CD14-positive monocyte (primary cell): ENCODE measurements around the gene CIB2. TPM values are rescaled to one million over a fixed set of nuclear protein-coding genes. Genes with fewer than 3 reads are reported as not detected.

Source experiments
- DNase-seq, 3 donors: peaks; one replicate each; pipeline ENCODE4 v3.0.0-alpha.2; 2011 to 2022
- H2AFZ ChIP-seq: 2 replicates; pipeline ENCODE4 v1.6.0; 2012; ENCODE audit warnings: mild to moderate bottlenecking, low read depth, low read length, inconsistent platforms; ENCODE audit not compliant: insufficient read depth, poor library complexity, severe bottlenecking
- H3K27ac ChIP-seq, 2 donors: 1 replicate in 1 of 2; 2 replicates in 1 of 2; pipeline ENCODE4 v1.5.1; 2012 to 2013; ENCODE audit warnings: low read length in 2 of 2, control low read depth in 1 of 2, inconsistent platforms in 1 of 2, low read depth in 1 of 2, mild to moderate bottlenecking in 1 of 2
- H3K27me3 ChIP-seq, 2 donors: one replicate each; pipeline versions ENCODE4 v1.6.0 to v1.6.1; 2011 to 2013; ENCODE audit warnings: low read length in 2 of 2; ENCODE audit not compliant: control insufficient read depth in 2 of 2, insufficient read depth in 2 of 2
- H3K36me3 ChIP-seq, 2 donors: replicated peaks in 1 of 2; 1 replicate in 1 of 2; 2 replicates in 1 of 2; pipeline versions ENCODE4 v1.5.1 to v1.6.1; 2012 to 2013; ENCODE audit warnings: low read length in 2 of 2, control low read depth in 1 of 2, inconsistent platforms in 1 of 2, mild to moderate bottlenecking in 1 of 2; ENCODE audit not compliant: insufficient read depth in 2 of 2, control insufficient read depth in 1 of 2
- H3K4me1 ChIP-seq, 2 donors: 1 replicate in 1 of 2; 2 replicates in 1 of 2; pipeline versions ENCODE4 v1.5.1 to v1.6.1; 2012 to 2013; ENCODE audit warnings: low read length in 2 of 2, control low read depth in 1 of 2, inconsistent platforms in 1 of 2, mild to moderate bottlenecking in 1 of 2, moderate library complexity in 1 of 2; ENCODE audit not compliant: insufficient read depth in 2 of 2, control insufficient read depth in 1 of 2
- H3K4me2 ChIP-seq: replicated peaks from 2 replicates; pipeline ENCODE3; 2012; ENCODE audit warnings: low read length, moderate library complexity, mild to moderate bottlenecking; ENCODE audit not compliant: poor library complexity, severe bottlenecking; ENCODE audit errors: extremely low read depth
- H3K4me3 ChIP-seq, 3 experiments: fragments of 200-600 bp in 1 of 3; sonication (generic) in 1 of 3; replicated peaks in 1 of 3; 1 replicate in 2 of 3; 2 replicates in 1 of 3; pipeline ENCODE4 v1.5.1; 2011 to 2013; ENCODE audit warnings: low read length in 3 of 3, mild to moderate bottlenecking in 3 of 3, control low read depth in 2 of 3, low read depth in 2 of 3, inconsistent platforms in 1 of 3, moderate library complexity in 1 of 3
- H3K79me2 ChIP-seq: 2 replicates; pipeline ENCODE4 v1.6.0; 2012; ENCODE audit warnings: mild to moderate bottlenecking, control low read depth, inconsistent platforms, low read length, moderate library complexity; ENCODE audit not compliant: insufficient read depth
- H3K9ac ChIP-seq: 2 replicates; pipeline ENCODE4 v1.6.0; 2017; ENCODE audit warnings: low read length, mild to moderate bottlenecking; ENCODE audit not compliant: insufficient read depth, poor library complexity, severe bottlenecking
- H3K9me3 ChIP-seq, 2 donors: replicated peaks in 1 of 2; 1 replicate in 1 of 2; 2 replicates in 1 of 2; pipeline versions ENCODE4 v1.5.1 to v1.6.1; 2012 to 2013; ENCODE audit warnings: low read length in 2 of 2, control low read depth in 1 of 2; ENCODE audit not compliant: control insufficient read depth in 1 of 2, insufficient read depth in 1 of 2
- H4K20me1 ChIP-seq: 2 replicates; pipeline ENCODE4 v1.6.0; 2012; ENCODE audit warnings: mild to moderate bottlenecking, low read length, control low read depth, moderate library complexity; ENCODE audit not compliant: insufficient read depth
- H3K27ac Mint-ChIP-seq, 7 donors: one replicate each; pipeline ENCODE4 v1.8.0; 2020; ENCODE audit warnings: mild to moderate bottlenecking in 7 of 7, mixed read lengths in 7 of 7, moderate library complexity in 6 of 7, inconsistent platforms in 2 of 7
- H3K27me3 Mint-ChIP-seq, 3 donors: one replicate each; pipeline ENCODE4 v1.8.0; 2021 to 2022; ENCODE audit warnings: low read depth in 3 of 3, mild to moderate bottlenecking in 3 of 3, mixed read lengths in 3 of 3, moderate library complexity in 3 of 3, inconsistent platforms in 1 of 3
- H3K36me3 Mint-ChIP-seq, 2 donors: one replicate each; pipeline ENCODE4 v1.8.0; 2020; ENCODE audit warnings: mixed read lengths in 2 of 2, inconsistent platforms in 1 of 2, mild to moderate bottlenecking in 1 of 2
- H3K4me1 Mint-ChIP-seq: one replicate; pipeline ENCODE4 v1.8.0; 2020; ENCODE audit warnings: mild to moderate bottlenecking, mixed read lengths
- H3K4me3 Mint-ChIP-seq, 2 donors: one replicate each; pipeline ENCODE4 v1.8.0; 2020; ENCODE audit warnings: mild to moderate bottlenecking in 2 of 2, mixed read lengths in 2 of 2, moderate library complexity in 1 of 2
- H3K9me3 Mint-ChIP-seq, 7 donors: one replicate each; pipeline ENCODE4 v1.8.0; 2020 to 2022; ENCODE audit warnings: mixed read lengths in 7 of 7, mild to moderate bottlenecking in 6 of 7, moderate library complexity in 6 of 7, inconsistent platforms in 2 of 7
- CTCF ChIP-seq: fragments of 200-600 bp; IDR thresholded peaks from one replicate; pipeline ENCODE4 v1.8.0; 2022; ENCODE audit warnings: antibody characterized with exemption, mild to moderate bottlenecking
- whole genome bisulfite sequencing: methylation state at CpG from one replicate; pipeline ENCODE4 v1.1.5; 2013; ENCODE audit warnings: missing lambda C conversion rate; ENCODE audit not compliant: insufficient coverage; 5-methylcytosine and 5-hydroxymethylcytosine counted together
- intact Hi-C, 2 donors: fragments of 100-400 bp; cut with micrococcal nuclease; formaldehyde crosslinking; loops; one replicate each; pipeline versions ENCODE4 v1.15.0 to v1.15.1; 2023
- polyA plus RNA-seq, 3 donors: library from polyadenylated mRNA; depleted of rRNA in 1 of 3; unstranded in 2 of 3; stranded (reverse) in 1 of 3; fragments of 300-500 nt in 2 of 3; fragments of >200 nt in 1 of 3; fragmentation: Illumina TruSeq in 2 of 3; gene quantifications; 1 replicate in 2 of 3; 2 replicates in 1 of 3; pipeline ENCODE4 v1.2.3, GENCODE V29; 2012 to 2021

Gene CIB2
- polyA plus RNA-seq, 3 donors, result 0.43 to 0.75 (median 0.51) TPM

- no peak for TF ChIP-seq CTCF
- no peak overlapping the region for H2AFZ ChIP-seq
- no peak overlapping the region for H3K27ac ChIP-seq
- no peaks in the 10 kb centered on the region for H3K79me2 ChIP-seq
- DNase-seq, result no peak
- peaks cover 0 to 8% of the 10 kb centered on the region in 2 donors for H3K27me3 ChIP-seq
- Mint-ChIP-seq H3K4me3 (no peak overlapping the region), H3K4me1 (peaks cover 21% of the 10 kb centered on the region), H3K36me3 (no peaks in the 10 kb centered on the region), H3K9me3 (peaks cover 0 to 4% (median 0%) of the 10 kb centered on the region in 7 donors), H3K27me3 (peaks cover 10 to 12% (median 11%) of the 10 kb centered on the region in 3 donors), H3K27ac (no peak overlapping the region)
- no peak overlapping the region for H3K4me3 ChIP-seq
- H4K20me1 ChIP-seq, result no peaks in the 10 kb centered on the region
- WGBS, result no CpG with 5 or more reads among the region's 2 CpGs
- H3K9ac ChIP-seq, result peak overlapping the region; percentile 27
- no peaks in the 10 kb centered on the region for H3K36me3 ChIP-seq
- H3K4me2 ChIP-seq, result no peak overlapping the region
- H3K4me1 ChIP-seq, result peaks cover 9 to 20% of the 10 kb centered on the region in 2 donors
- intact Hi-C loops, result loop anchor here in 1 of 2 donors (5.0 kb wide), 2 partner anchors 64 to 108 kb away; no protein-coding TSS in a partner anchor
- H3K9me3 ChIP-seq, result no peaks in the 10 kb centered on the region
These were observed 2.6 kb upstream of the CIB2 start for GRCh38 chr15:78133801-78134200.

- intact Hi-C loops, result loop anchor here in 1 of 2 donors (5.0 kb wide), 2 partner anchors 67 to 112 kb away; no protein-coding TSS in a partner anchor
- Histone ChIP-seq H3K4me1 (peaks cover 9 to 20% of the 10 kb centered on the region in 2 donors), H3K27ac (no peak overlapping the region), H3K9ac (peak overlapping the region; percentile 82), H4K20me1 (no peaks in the 10 kb centered on the region), H2AFZ (peak overlapping the region; percentile 99), H3K9me3 (no peaks in the 10 kb centered on the region), H3K4me3 (peak overlapping the region in 1 of 3 experiments; percentile 79), H3K27me3 (peaks cover 0 to 8% of the 10 kb centered on the region in 2 donors), H3K79me2 (no peaks in the 10 kb centered on the region), H3K36me3 (no peaks in the 10 kb centered on the region), H3K4me2 (peak overlapping the region; percentile 82)
- H3K4me3 Mint-ChIP-seq, result peak overlapping the region; percentile 83 to 87
- TF ChIP-seq CTCF, result no peak
- 36% methylated on average over 51 of the region's 51 CpGs for WGBS
- H3K9me3 Mint-ChIP-seq, result peaks cover 0 to 4% (median 0%) of the 10 kb centered on the region in 7 donors
- H3K36me3 Mint-ChIP-seq, result no peaks in the 10 kb centered on the region
- peaks cover 26% of the 10 kb centered on the region for H3K4me1 Mint-ChIP-seq
- H3K27me3 Mint-ChIP-seq, result peaks cover 10 to 15% (median 12%) of the 10 kb centered on the region in 3 donors
- no peak overlapping the region for H3K27ac Mint-ChIP-seq
- no peak for DNase-seq
These were observed 565 bp downstream of the CIB2 start for GRCh38 chr15:78130466-78131294.
